Esophagus muscularis mucosa (tissue), 4 donors: ENCODE measurements around the gene JAK3. TPM values are rescaled to one million over a fixed set of nuclear protein-coding genes. Genes with fewer than 3 reads are reported as not detected.
A peak's percentile ranks its signal among the peaks of the same experiment; 100 is the strongest.

Experiments
- DNase-seq: peaks from one replicate; pipeline ENCODE4 v3.0.0-alpha.2; 2017; ENCODE audit errors: extremely low spot score
- H3K27ac ChIP-seq, 4 donors: fragments of 200-600 bp; sonication (generic); replicated peaks in 1 of 4; 1 replicate in 3 of 4; 2 replicates in 1 of 4; pipeline ENCODE4 v1.5.1; 2016 to 2019; ENCODE audit warnings: mild to moderate bottlenecking in 1 of 4
- H3K27me3 ChIP-seq, 4 donors: fragments of 200-600 bp; sonication (generic); one replicate each; pipeline versions ENCODE4 v1.5.1 to v1.6.0; 2016 to 2019
- H3K36me3 ChIP-seq, 4 donors: fragments of 200-600 bp; sonication (generic); one replicate each; pipeline ENCODE4 v1.5.1; 2016 to 2019
- H3K4me1 ChIP-seq, 4 donors: fragments of 200-600 bp; sonication (generic); one replicate each; pipeline ENCODE4 v1.5.1; 2016 to 2019
- H3K4me3 ChIP-seq, 4 donors: fragments of 200-600 bp; sonication (generic); 1 replicate in 2 of 4; 2 replicates in 2 of 4; pipeline ENCODE4 v1.5.1; 2016 to 2019; ENCODE audit warnings: mild to moderate bottlenecking in 4 of 4, moderate library complexity in 1 of 4
- H3K9me3 ChIP-seq, 4 donors: fragments of 200-600 bp; sonication (generic); 1 replicate in 3 of 4; 2 replicates in 1 of 4; pipeline ENCODE4 v1.5.1; 2016 to 2019
- EP300 ChIP-seq: sonication (generic); formaldehyde crosslinking; IDR thresholded peaks from one replicate; pipeline ENCODE4 v1.6.1; 2017; ENCODE audit warnings: antibody characterized with exemption
- POLR2A ChIP-seq: fragments of 450-650 bp; IDR thresholded peaks from one replicate; pipeline ENCODE4 v1.6.1; 2017; ENCODE audit warnings: antibody characterized with exemption, moderate library complexity, mild to moderate bottlenecking, low read depth
- POLR2AphosphoS5 ChIP-seq, 2 donors: sonication (generic); formaldehyde crosslinking; IDR thresholded peaks; one replicate each; pipeline ENCODE4 v1.6.1; 2017; ENCODE audit warnings: antibody characterized with exemption in 2 of 2
- WGBS: methylation state at CpG from one replicate; pipeline ENCODE4 v1.1.5; 2018; 5-methylcytosine and 5-hydroxymethylcytosine counted together
- intact Hi-C: fragments of 100-400 bp; cut with DNase I; formaldehyde crosslinking; loops from one replicate; pipeline ENCODE4 v1.15.1; 2023
- total RNA-seq, 4 donors: library from RNA; depleted of rRNA; stranded (reverse); fragments of >200 nt; gene quantifications; one replicate each; pipeline versions ENCODE4 v1.1.0 to v1.2.1, GENCODE V29; 2016
- TF ChIP-seq, protein P1 (sequence below), 3 experiments: fragments of 200-600 bp in 2 of 3; fragments of 450-650 bp in 1 of 3; sonication (generic) in 2 of 3; IDR thresholded peaks; one replicate each; pipeline ENCODE4 v1.5.1; 2017 to 2019; ENCODE audit warnings: antibody characterized with exemption in 3 of 3, mild to moderate bottlenecking in 2 of 3, moderate library complexity in 1 of 3

Gene JAK3
- total RNA-seq, 4 donors from 2014 or later: 2.1 to 8.9 (median 3.4) TPM

DNA sequence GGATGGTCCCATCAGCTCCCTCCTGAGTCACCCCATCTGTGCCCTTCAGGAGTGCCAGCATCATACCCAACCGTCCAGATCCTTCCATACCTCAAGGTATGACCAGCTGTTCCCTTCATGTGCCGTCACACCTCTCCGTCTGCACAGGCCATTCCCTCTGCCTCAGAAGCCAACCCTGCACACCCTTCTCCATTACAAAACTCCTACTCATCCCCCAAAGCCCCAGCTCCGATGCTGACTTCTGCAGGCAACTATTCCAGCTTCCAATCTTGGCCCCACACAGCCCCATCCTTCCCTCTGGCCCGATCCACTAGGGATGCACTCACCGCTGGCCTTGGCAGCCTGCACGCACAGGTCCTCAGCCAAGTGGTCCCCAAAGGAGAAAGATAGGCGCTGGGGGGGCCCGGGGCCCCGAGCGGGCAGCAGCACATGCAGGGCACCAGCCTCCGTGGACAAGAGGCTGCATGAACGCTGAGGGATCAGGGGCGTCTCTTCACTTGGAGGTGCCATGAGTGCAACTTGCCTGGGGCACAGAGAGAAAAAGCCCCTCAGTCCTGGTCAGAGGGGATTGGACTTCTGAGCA, 3.8 kb downstream of the JAK3 start:
- Histone ChIP-seq H3K4me1 (peaks cover 9 to 41% (median 30%) of the 10 kb centered on the region in 4 donors), H3K36me3 (peaks cover 0 to 4% (median 0%) of the 10 kb centered on the region in 4 donors), H3K9me3 (no peaks in the 10 kb centered on the region), H3K4me3 (no peak overlapping the region), H3K27ac (no peak overlapping the region), H3K27me3 (peaks cover 0 to 87% (median 14%) of the 10 kb centered on the region in 4 donors)
- DNase-seq: no peak
- intact Hi-C loops: no loop called here
- WGBS: 86% methylated on average over 12 of the region's 14 CpGs
- TF ChIP-seq, protein P1, sequence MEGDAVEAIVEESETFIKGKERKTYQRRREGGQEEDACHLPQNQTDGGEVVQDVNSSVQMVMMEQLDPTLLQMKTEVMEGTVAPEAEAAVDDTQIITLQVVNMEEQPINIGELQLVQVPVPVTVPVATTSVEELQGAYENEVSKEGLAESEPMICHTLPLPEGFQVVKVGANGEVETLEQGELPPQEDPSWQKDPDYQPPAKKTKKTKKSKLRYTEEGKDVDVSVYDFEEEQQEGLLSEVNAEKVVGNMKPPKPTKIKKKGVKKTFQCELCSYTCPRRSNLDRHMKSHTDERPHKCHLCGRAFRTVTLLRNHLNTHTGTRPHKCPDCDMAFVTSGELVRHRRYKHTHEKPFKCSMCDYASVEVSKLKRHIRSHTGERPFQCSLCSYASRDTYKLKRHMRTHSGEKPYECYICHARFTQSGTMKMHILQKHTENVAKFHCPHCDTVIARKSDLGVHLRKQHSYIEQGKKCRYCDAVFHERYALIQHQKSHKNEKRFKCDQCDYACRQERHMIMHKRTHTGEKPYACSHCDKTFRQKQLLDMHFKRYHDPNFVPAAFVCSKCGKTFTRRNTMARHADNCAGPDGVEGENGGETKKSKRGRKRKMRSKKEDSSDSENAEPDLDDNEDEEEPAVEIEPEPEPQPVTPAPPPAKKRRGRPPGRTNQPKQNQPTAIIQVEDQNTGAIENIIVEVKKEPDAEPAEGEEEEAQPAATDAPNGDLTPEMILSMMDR (IDR thresholded peaks at IDR 0.05): no peak
- TF ChIP-seq POLR2AphosphoS5 (IDR thresholded peaks at IDR 0.05) (no peak), EP300 (no peak), POLR2A (no peak)

DNA sequence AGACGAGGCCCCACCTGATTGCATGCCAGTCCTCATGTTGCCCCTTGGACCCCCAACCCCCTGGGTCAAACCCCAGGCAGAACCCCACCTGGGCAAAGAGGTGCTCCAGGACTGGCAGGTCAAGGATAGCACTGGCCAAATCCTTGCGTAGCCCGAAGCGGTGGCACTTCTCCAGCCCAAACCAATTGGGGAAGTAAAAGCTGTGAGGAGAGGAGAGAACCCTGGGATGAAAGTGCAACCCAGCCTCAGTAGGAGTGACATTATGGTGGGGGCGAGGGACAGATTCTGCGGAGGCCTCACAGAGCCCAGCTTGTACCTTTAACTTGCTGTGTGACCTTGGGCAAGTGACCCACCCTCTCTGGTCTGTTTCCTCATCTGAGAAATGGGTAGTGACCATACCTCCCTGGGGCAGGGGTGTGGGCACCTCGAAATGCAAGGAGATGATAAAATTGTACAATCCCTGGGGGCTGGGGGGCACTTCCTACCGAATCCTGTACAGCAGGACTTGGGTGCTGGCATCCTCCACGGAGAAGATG, 4.4 kb downstream of the JAK3 start:
- no peak for DNase-seq
- TF ChIP-seq POLR2AphosphoS5 (IDR thresholded peaks at IDR 0.05) (no peak), EP300 (no peak), POLR2A (no peak)
- TF ChIP-seq, protein P1 (IDR thresholded peaks at IDR 0.05): no peak
- Histone ChIP-seq H3K4me1 (peaks cover 9 to 41% (median 29%) of the 10 kb centered on the region in 4 donors), H3K27ac (no peak overlapping the region), H3K4me3 (no peak overlapping the region), H3K9me3 (no peaks in the 10 kb centered on the region), H3K36me3 (peaks cover 0 to 4% (median 0%) of the 10 kb centered on the region in 4 donors), H3K27me3 (peaks cover 0 to 92% (median 14%) of the 10 kb centered on the region in 4 donors)
- intact Hi-C loops: no loop called here
- 92% methylated on average over 8 of the region's 9 CpGs for WGBS

DNA sequence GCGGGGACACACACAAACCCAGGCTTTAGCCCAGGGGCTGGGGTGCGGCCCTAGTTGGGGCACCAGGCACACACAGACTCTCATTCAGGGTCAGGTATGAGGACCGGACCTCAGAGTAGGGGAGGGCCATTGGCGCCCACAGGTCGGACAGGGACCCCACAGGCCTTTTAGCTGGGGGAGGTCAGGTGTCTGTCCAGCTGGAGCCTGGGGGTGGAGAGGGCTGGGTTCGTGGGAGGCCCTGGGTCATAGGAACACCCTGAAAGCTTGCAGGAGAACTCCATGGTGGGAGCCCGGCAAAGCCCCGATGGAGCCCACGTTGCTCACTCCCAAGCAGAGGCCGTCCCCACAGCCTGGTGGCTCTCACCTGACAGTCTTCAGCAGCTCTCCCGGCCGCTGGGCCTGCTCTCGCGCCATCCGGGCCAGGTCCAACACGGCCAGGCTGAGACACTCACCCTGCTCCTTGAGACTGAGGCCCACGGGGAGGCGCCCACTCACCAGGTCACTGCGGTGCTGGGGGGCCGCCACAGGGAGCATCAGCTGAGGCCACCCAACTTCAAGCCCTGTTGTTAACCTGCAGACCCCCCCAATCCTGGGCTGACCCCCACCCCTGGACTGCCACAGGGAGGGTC, 5.0 kb downstream of the JAK3 start:
- Histone ChIP-seq H3K4me1 (peaks cover 4 to 36% (median 23%) of the 10 kb centered on the region in 4 donors), H3K36me3 (peaks cover 0 to 5% (median 2%) of the 10 kb centered on the region in 4 donors), H3K9me3 (no peaks in the 10 kb centered on the region), H3K4me3 (peak overlapping the region; percentile 28 to 53 (median 35)), H3K27ac (peak overlapping the region in 2 of 4 donors; percentile 13 to 43), H3K27me3 (peaks cover 0 to 92% (median 14%) of the 10 kb centered on the region in 4 donors)
- intact Hi-C loops: no loop called here
- no peak for DNase-seq
- TF ChIP-seq EP300 (no peak), POLR2AphosphoS5 (IDR thresholded peaks at IDR 0.05) (no peak), POLR2A (no peak)
- TF ChIP-seq, protein P1 (IDR thresholded peaks at IDR 0.05): no peak
- 55% methylated on average over 7 of the region's 20 CpGs for WGBS

DNA sequence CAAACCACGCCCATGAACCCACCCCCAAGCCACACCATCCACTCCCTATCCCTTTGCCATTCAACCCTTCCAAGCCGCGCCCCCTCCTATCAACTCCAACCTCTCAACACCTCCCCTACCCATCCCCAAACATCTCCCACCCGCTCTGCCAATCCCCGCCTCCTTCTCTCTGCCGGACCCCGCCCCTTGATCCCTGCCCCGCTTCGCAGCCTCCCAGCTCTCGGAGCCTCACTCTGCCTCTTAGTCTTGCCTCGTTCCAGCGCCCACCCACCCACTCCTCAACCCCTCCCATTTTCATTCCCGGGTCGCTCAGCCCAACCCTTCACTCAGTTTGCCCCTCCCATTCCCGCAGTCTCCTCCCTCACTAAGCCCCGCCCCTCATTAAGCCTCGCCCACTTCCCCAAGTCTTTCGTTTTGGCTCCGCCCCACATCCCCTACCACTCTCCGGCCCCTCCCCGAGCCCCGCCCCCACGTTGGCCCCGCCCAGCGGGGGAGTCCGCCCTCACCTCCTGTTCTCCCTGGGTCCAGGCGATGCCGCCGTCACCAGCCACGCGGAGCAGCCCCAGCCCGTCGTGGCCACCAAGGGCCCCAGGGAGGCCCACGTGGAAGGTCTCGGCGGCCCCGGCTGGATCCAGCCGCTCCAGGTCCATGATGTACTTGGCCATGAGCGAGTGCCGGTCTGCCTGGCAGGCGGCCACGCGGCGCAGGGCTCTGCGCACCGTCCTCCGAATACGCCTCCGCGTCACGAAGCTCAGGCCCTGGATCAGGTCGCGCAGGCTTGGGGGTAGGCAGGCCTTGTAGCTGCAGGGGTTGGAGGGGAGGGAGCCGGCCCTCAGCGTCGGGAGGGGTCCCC, 5.7 kb downstream of the JAK3 start:
- Histone ChIP-seq H3K9me3 (no peaks in the 10 kb centered on the region), H3K4me3 (peak overlapping the region; percentile 28 to 53 (median 35)), H3K27me3 (peaks cover 0 to 87% (median 13%) of the 10 kb centered on the region in 4 donors), H3K4me1 (peaks cover 0 to 28% (median 19%) of the 10 kb centered on the region in 4 donors), H3K36me3 (peaks cover 0 to 6% (median 2%) of the 10 kb centered on the region in 4 donors), H3K27ac (peak overlapping the region in 2 of 4 donors; percentile 13 to 43)
- no peak for DNase-seq
- WGBS: 35% methylated on average over 25 of the region's 56 CpGs
- intact Hi-C loops: no loop called here
- no peak for TF ChIP-seq EP300
- no peak for TF ChIP-seq POLR2A
- TF ChIP-seq, protein P1 (IDR thresholded peaks at IDR 0.05): no peak
- TF ChIP-seq POLR2AphosphoS5 (IDR thresholded peaks at IDR 0.05): no peak
